ENCODE data around the gene ZC3H4. TPM values are rescaled to one million over a fixed set of nuclear protein-coding genes. Genes with fewer than 3 reads are reported as not detected.

Gene ZC3H4
- total RNA-seq, 2 experiments from 2014 or later: 87.8 to 88.4 TPM

DNA sequence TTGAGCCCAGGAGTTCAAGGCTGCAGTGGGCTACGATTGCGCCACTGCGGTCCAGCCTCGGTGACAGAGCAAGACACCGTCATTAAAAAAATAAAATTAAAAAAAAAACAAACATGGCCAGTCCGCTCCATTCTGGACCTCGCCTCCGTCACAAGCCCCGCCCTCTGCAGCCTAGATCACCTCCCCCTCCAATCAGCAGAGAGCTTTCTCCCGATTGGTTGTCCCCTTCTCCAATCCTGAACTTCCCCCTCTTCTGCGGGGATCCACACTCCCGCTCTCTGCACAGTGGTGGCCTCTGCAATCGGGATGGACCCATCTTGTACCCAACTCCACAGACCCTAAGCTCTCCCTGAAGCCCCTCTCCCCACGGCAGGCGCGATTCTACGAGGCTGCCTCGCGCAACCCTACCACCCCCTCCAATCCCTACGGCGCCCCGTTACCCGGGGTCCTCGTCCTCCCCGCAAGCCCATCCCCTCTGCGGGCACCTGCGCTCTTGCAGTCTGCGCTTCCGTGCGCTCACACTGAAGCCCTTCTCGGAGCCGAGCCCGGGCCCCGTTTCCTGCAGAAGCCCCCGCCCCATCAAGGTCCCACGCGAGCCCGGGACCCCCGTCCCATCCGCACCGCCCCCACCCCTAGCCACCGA lies 65.7 kb downstream of the ZC3H4 start:
- CTCF ChIA-PET: interaction anchor here (0.8 to 1.9 kb wide), 6 partner anchors 11 to 65 kb away, joined by 3 to 7 read pairs (median 4); partner anchors contain the start of gene ZC3H4
- POLR2A ChIA-PET: interaction anchor here (0.6 to 1.8 kb wide), 7 partner anchors 13 to 301 kb away, joined by 3 to 12 read pairs (median 3); partner anchors contain the start of genes DHX34 and ZC3H4

- POLR2A ChIA-PET: interaction anchor here (0.6 to 1.8 kb wide), 6 partner anchors 12 to 301 kb away, joined by 3 to 12 read pairs (median 3); partner anchors contain the start of genes DHX34 and ZC3H4
- CTCF ChIA-PET: interaction anchor here (0.8 to 1.9 kb wide), 5 partner anchors 11 to 66 kb away, joined by 3 to 7 read pairs (median 4); partner anchors contain the start of gene ZC3H4
These were observed 66.3 kb downstream of the ZC3H4 start for GRCh38 chr19:47047272-47047762.

GRCh38 chr19:47045867-47046470 lies 67.6 kb downstream of the ZC3H4 start:
- CTCF ChIA-PET: no interaction called here

GRCh38 chr19:47044946-47045866 lies 68.4 kb downstream of the ZC3H4 start:
- ChIA-PET POLR2A (interaction anchor here (0.5 to 0.6 kb wide), 2 partner anchors 8 to 221 kb away, joined by 9 to 10 read pairs; no protein-coding TSS in a partner anchor), CTCF (interaction anchor here (0.6 kb wide), 1 partner anchor 76 kb away, joined by 3 read pairs; no protein-coding TSS in a partner anchor)

More at GRCh38 chr19:47045867-47046470, 67.6 kb downstream of the ZC3H4 start:
- POLR2A ChIA-PET: interaction anchor here (0.6 kb wide), 1 partner anchor 9 kb away, joined by 10 read pairs; no protein-coding TSS in a partner anchor

DNA sequence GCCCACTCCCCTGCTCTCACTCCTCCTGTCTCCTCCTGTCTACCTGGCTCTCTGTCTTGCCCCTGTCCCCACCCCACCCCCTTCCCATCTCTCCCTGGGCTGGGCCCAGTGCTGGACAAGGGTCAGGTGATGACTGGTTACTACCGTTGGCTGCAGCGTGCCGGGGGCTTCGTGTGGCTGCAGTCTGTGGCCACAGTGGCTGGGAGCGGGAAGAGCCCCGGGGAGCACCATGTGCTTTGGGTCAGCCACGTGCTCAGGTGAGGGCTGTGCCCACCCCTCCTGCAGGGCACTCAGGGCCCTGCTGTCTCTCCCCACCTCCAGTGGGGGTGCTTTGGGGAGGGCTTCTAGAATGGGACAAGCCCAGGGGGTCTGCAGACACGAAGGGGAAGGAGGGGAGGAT lies 72.7 kb downstream of the ZC3H4 start:
- ChIA-PET POLR2A (no interaction called here), CTCF (no interaction called here)

DNA sequence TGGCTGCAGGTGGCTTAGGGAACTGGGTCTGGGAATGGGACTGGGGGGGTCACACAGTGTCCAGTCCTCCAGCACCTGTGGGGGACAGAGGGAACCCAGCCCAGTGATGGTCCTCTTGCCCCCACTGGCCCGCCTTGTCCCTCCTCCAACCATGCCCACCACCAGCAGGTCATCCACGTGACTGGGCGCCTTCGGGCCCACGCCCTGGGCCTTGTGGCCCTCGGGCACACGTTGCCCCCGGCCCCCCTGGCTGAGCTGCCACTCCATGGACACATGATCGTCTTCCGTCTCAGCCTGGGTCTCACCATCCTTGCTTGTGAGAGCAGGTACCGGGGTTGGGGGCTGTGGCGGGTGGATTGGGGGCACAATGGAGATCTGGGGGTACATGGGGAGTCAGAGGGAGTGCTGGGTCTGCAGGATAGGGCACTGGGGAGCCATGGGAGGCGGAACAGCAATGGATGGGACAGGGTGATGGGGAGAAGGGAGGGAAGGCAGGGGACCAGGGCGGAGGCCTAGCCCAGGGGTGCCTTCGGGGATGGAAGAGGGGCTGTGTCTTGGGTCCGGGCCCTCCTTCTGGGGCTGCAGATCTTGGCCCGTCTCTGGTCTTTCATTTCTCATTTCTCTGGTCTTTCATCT lies 74.2 kb downstream of the ZC3H4 start:
- POLR2A ChIA-PET: no interaction called here
- CTCF ChIA-PET: no interaction called here

DNA sequence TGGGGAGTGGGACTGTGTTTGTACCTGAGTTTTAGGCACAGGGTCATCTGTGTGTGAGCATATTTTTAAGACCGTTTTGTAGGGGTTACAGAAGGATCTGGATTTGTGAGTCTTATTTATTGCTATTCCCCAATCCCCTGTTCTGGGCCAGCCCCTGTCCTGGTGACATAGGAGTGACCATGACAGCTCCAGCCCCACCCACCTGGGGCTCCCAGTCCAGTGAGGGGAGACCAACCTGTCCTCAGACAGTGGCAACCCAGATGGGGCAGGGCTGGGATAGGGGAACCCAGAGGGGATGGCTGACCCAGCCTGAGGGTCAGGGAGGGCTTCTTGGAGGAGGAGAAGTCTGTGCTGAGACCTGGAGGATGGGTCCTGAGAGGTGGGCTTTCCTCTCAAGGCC lies 75.8 kb downstream of the ZC3H4 start:
- POLR2A ChIA-PET: interaction anchor here (0.7 kb wide), 1 partner anchor 8 kb away, joined by 10 read pairs; no protein-coding TSS in a partner anchor
- CTCF ChIA-PET: interaction anchor here (0.7 to 1.9 kb wide), 3 partner anchors 25 to 88 kb away, joined by 4 to 11 read pairs (median 5); no protein-coding TSS in a partner anchor

GRCh38 chr19:47036097-47036651 lies 77.4 kb downstream of the ZC3H4 start:
- POLR2A ChIA-PET: interaction anchor here (0.7 kb wide), 1 partner anchor 77 kb away, joined by 3 read pairs; the partner anchor contains the start of gene ZC3H4
- CTCF ChIA-PET: interaction anchor here (0.7 to 1.9 kb wide), 13 partner anchors 10 to 208 kb away, joined by 3 to 21 read pairs (median 5); partner anchors contain the start of genes NPAS1, SAE1 and ZC3H4

DNA sequence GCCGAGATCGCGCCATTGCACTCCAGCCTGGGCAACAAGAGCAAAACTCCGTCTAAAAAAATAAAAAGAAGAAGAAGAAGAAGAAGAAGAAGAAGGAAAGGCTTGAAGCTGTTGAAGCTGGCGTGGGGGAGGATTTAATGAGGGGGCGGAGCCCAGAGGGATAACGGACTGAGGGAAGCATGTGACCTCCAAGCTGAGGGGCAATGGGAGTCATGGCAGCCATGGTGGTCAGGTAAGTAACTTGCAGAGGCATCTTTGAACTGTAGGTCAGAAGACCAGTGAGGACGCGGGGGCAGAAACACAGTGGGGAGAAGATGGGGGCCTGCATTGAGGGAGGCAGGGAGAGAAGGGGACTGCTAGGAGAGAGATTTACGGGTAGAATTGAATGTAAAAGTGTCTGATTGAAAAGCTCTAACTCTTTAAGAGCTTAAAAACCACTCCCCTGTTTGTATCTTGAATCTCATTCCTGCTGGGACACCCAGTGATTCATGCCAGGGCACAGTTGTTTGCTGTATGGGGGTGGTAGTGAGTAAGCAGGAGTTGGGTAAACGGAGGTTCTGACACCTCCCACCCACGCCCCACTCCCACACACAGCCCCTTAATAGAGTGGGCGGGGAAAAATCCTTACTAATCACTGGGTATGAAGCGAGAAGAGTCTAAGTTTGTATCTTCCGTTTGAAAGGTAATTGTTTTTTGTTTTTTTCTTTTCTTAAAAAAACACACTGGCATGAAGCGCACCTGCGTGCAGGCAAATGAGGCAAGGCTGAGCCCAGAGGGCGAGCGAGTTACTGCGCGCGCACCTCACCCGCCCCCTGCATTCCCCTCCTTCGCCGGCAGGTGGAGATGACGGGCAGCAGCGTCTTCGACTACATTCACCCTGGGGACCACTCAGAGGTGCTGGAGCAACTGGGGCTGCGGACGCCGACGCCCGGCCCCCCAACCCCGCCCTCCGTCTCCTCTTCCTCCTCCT lies 78.2 kb downstream of the ZC3H4 start:
- ChIA-PET POLR2A (interaction anchor here (0.5 to 1.2 kb wide), 3 partner anchors 12 to 78 kb away, joined by 3 to 10 read pairs (median 4); partner anchors contain the start of gene ZC3H4), CTCF (interaction anchor here (0.5 to 2.8 kb wide), 17 partner anchors 9 to 282 kb away, joined by 3 to 23 read pairs (median 3); partner anchors contain the start of genes NPAS1, SAE1 and ZC3H4)

GRCh38 chr19:47032171-47032811 lies 81.3 kb downstream of the ZC3H4 start:
- POLR2A ChIA-PET: no interaction called here
- CTCF ChIA-PET: no interaction called here

- CTCF ChIA-PET: interaction anchor here (1.2 kb wide), 1 partner anchor 15 kb away, joined by 5 read pairs; no protein-coding TSS in a partner anchor
- POLR2A ChIA-PET: no interaction called here
These were observed 85.4 kb downstream of the ZC3H4 start for GRCh38 chr19:47028195-47028601.

DNA sequence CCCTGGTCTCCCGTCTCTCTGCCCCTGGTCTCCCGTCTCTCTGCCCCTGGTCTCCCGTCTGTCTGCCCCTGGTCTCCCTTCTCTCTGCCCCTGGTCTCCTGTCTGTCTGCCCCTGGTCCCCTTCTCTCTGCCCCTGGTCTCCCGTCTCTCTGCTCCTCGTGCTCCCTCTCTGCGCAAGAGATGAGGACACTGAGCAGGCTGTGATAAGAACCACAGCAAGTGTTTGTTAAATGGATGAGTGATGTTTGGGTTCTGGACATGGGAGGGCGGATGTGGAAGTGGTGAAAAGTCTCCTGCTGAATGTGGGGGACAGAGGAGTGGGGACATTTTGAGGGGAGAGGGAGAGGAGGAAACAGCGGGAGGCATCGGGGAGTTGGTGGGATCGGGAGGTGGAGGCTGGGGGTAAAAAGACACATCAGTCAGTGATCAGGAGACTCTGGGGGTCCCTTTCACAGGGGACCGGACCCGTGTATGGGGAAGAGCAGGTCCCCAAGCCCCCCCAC lies 85.9 kb downstream of the ZC3H4 start:
- ChIA-PET POLR2A (no interaction called here), CTCF (interaction anchor here (1.2 kb wide), 1 partner anchor 15 kb away, joined by 5 read pairs; no protein-coding TSS in a partner anchor)

DNA sequence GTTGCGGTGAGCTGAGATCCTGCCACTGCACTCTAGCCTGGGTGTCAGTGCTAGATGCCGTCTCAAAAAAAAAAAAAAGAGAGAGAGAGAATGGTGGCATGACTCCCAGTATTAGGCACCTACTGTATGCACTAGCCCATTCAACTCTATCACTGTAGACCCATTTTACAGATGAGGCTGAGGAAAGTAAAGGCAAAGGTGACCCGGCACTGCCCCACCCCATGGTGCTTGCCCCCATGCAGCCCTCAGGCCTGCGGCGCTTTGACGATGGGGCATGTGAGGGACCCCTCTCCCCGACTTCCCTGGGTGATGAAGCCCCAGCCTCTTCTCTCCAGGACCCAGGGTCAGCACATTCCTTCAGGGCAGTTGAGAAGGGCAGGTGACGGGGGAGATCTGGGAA lies 86.7 kb downstream of the ZC3H4 start:
- POLR2A ChIA-PET: no interaction called here
- CTCF ChIA-PET: interaction anchor here (1.8 kb wide), 1 partner anchor 14 kb away, joined by 12 read pairs; no protein-coding TSS in a partner anchor

DNA sequence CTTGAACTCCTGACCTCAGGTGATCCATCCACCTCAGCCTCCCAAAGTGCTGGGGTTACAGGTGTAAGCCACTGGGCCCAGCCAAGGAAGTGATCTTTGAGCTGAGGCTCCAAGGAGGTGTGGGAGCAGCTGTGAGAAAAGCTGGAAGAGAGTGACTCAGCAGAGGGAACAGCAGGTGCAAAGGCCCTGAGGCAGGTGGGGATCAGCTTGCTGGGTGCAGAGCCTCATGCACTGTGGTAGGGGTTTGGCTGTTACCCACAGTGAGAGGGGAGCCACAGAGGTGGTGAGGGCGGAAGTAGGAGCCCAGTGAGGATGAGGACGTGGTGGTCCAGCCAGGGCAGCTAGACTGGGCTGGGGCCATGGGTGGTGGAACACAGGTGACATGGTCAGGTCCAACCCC lies 87.4 kb downstream of the ZC3H4 start:
- ChIA-PET CTCF (interaction anchor here (0.9 to 1.8 kb wide), 2 partner anchors 10 to 14 kb away, joined by 4 to 12 read pairs; no protein-coding TSS in a partner anchor), POLR2A (no interaction called here)

DNA sequence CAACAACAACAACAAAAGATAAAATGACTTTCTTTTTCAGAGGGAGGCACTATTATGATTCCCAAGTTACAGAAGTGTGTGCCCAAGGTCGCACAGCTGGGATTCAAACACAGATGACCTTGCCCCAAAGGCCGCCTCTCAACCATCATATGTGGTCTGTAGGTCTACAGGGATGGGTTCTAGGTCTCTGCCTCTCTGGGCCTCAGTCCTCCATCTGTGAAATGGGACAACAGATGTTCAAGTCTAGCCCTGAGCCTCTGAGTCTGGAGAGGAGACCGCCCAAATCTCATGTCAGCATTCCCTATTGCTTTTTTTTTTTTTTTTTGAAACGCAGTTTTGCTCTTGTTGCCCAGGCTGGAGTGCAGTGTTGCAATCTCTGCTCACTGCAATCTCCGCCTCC lies 89.1 kb downstream of the ZC3H4 start:
- POLR2A ChIA-PET: interaction anchor here (0.6 kb wide), 1 partner anchor 37 kb away, joined by 4 read pairs; no protein-coding TSS in a partner anchor
- CTCF ChIA-PET: interaction anchor here (0.6 to 4.2 kb wide), 4 partner anchors 11 to 653 kb away, joined by 3 to 24 read pairs (median 4); no protein-coding TSS in a partner anchor

DNA sequence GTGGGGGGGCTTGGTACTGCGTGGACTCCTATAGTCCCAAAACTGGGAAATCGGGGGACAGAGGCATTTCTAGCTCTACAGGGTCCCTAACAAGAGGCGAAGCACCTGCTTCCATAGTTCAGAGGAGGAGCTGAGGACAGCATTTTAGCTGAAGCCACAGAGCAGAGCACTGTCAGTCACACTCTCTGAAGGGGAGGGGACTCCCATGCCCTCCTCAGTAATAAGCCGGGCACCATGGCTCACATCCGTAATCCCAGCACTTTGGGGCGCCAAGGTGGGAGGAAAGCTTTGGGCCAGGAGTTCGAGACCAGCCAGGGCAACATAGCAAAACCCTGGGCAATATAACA lies 90.2 kb downstream of the ZC3H4 start:
- POLR2A ChIA-PET: no interaction called here

More for the DNA sequence above, 90.2 kb downstream of the ZC3H4 start:
- CTCF ChIA-PET: interaction anchor here (1.1 to 4.2 kb wide), 2 partner anchors 10 to 12 kb away, joined by 3 to 24 read pairs; no protein-coding TSS in a partner anchor

Data from activated CD8-positive, alpha-beta memory T cell treated with anti-CD3 and anti-CD28 coated beads for 36 hours (primary cell).